Epithelial cell of esophagus (primary cell): ENCODE measurements around the gene ZNF827.

ENCODE experiments used
- DNase-seq: peaks from one replicate; pipeline ENCODE4 v3.0.0; 2010; ENCODE audit warnings: low read depth
- H3K4me3 ChIP-seq: 2 replicates; pipeline ENCODE4 v1.5.1; 2011; ENCODE audit warnings: mild to moderate bottlenecking, low read length, control low read depth
- CTCF ChIP-seq: IDR thresholded peaks from 2 replicates; pipeline ENCODE4 v1.5.1; 2011; ENCODE audit warnings: low read depth, mild to moderate bottlenecking, low read length, control low read depth, inconsistent platforms; ENCODE audit not compliant: insufficient read depth; ENCODE audit errors: missing control alignments

The ZNF827 gene

GRCh38 chr4:145788755-145789154, 149.9 kb downstream of the ZNF827 start:
- DNase-seq = no peak
- TF ChIP-seq CTCF = no peak
- no peak overlapping the region for H3K4me3 ChIP-seq

- TF ChIP-seq CTCF = no peak
- no peak overlapping the region for H3K4me3 ChIP-seq
- DNase-seq = no peak
Observed at GRCh38 chr4:145786830-145787229, 151.8 kb downstream of the ZNF827 start.

GRCh38 chr4:145786261-145786660, 152.4 kb downstream of the ZNF827 start:
- H3K4me3 ChIP-seq = no peak overlapping the region
- no peak for DNase-seq
- no peak for TF ChIP-seq CTCF

- no peak for DNase-seq
- no peak overlapping the region for H3K4me3 ChIP-seq
- no peak for TF ChIP-seq CTCF
Observed at GRCh38 chr4:145785391-145786008, 153.1 kb downstream of the ZNF827 start.

GRCh38 chr4:145784036-145784435, 154.6 kb downstream of the ZNF827 start:
- no peak for TF ChIP-seq CTCF
- DNase-seq = no peak
- no peak overlapping the region for H3K4me3 ChIP-seq

GRCh38 chr4:145782756-145783155, 155.9 kb downstream of the ZNF827 start:
- TF ChIP-seq CTCF = no peak
- H3K4me3 ChIP-seq = no peak overlapping the region
- DNase-seq = no peak

GRCh38 chr4:145781351-145781750, 157.3 kb downstream of the ZNF827 start:
- no peak for TF ChIP-seq CTCF
- DNase-seq = no peak
- H3K4me3 ChIP-seq = no peak overlapping the region
